HUES6 (cell line): ENCODE measurements around the gene PRM1.

Experiments
- H3K27ac ChIP-seq: 2 replicates; pipeline ENCODE4 v1.7.0; 2013; ENCODE audit warnings: low read depth, mild to moderate bottlenecking, low read length, inconsistent platforms
- H3K27me3 ChIP-seq: 2 replicates; pipeline ENCODE4 v1.6.1; 2013; ENCODE audit warnings: low read length; ENCODE audit not compliant: control insufficient read depth, insufficient read depth
- H3K36me3 ChIP-seq: 2 replicates; pipeline ENCODE4 v1.6.1; 2013; ENCODE audit warnings: low read length; ENCODE audit not compliant: control insufficient read depth, insufficient read depth
- H3K4me1 ChIP-seq: 2 replicates; pipeline ENCODE4 v1.6.1; 2013; ENCODE audit warnings: low read length; ENCODE audit not compliant: control insufficient read depth, insufficient read depth
- H3K4me3 ChIP-seq: 2 replicates; pipeline ENCODE4 v1.5.1; 2013; ENCODE audit warnings: low read depth, low read length
- H3K9ac ChIP-seq: one replicate; pipeline ENCODE4 v1.6.1; 2013; ENCODE audit warnings: mild to moderate bottlenecking, low read length
- H3K9me3 ChIP-seq: 2 replicates; pipeline ENCODE4 v1.6.1; 2013; ENCODE audit warnings: low read depth, low read length; ENCODE audit not compliant: control insufficient read depth, insufficient read depth

Gene PRM1

DNA sequence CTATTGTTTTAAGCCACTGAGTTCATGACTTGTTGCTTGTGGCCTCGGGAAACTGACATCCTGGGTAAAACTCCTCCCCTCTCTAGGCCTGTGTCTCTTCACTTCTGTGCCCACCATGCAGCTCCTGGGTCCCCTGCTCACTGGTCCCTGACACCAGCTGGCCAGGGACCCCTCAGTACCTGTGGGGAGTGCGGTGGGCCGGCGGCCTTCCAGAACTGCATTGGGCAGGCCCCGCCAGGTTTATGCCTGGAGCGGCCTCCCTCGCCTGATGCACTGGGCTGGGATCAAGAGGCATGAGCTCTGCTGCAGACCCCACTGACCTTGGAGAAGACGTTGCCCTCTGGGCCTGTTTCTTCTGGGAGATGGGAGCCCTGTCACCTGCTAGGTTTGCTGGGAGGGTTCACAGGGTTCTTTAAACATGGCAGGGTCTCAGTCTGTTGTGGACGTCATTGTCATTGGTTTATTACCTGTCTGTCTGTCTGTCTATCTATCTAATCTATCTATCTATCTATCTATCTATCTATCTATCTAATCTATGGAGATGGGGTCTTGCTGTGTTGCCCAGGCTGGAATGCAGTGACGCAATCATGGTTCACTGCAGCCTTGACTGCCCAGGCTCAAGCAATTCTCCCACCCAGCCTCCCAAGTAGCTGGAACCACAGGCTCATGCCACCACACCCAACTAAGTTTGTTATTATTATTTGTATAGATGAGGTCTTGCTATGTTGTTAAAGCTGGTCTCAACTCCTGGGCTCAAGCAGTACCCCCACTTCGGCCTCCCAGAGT is 42.6 kb upstream of the PRM1 start:
- H3K27ac ChIP-seq, result no peak overlapping the region
- no peak overlapping the region for H3K4me3 ChIP-seq
- H3K9ac ChIP-seq, result no peak overlapping the region
- no peaks in the 10 kb centered on the region for H3K36me3 ChIP-seq
- H3K27me3 ChIP-seq, result no peaks in the 10 kb centered on the region
- H3K4me1 ChIP-seq, result peaks cover 19% of the 10 kb centered on the region
- no peaks in the 10 kb centered on the region; the same call in 1 of the 2 replicates for H3K9me3 ChIP-seq

DNA sequence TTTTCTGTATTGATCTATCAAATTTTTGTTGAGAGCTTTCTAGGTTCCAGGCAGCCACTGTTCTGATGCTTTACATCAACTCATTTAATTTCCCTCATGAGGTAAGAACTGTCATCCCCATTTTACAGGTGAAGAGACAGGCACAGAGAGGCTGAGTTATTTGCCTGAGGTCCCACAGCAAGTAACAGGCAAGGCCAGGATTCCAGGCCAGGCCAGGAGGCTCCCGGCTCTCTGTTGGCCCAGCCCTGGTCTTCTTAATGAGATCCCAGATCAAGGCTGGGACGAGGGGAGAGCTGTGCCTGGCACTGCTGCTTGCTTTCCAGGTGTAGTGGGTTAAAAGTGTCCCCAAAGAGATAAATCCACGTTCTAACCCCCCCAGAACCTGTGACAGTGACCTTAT is 41.7 kb upstream of the PRM1 start:
- Histone ChIP-seq H3K36me3 (no peaks in the 10 kb centered on the region), H3K4me3 (no peak overlapping the region), H3K27me3 (no peaks in the 10 kb centered on the region), H3K4me1 (peaks cover 13% of the 10 kb centered on the region), H3K9ac (no peak overlapping the region), H3K27ac (no peak overlapping the region), H3K9me3 (no peaks in the 10 kb centered on the region; the same call in 1 of the 2 replicates)

DNA sequence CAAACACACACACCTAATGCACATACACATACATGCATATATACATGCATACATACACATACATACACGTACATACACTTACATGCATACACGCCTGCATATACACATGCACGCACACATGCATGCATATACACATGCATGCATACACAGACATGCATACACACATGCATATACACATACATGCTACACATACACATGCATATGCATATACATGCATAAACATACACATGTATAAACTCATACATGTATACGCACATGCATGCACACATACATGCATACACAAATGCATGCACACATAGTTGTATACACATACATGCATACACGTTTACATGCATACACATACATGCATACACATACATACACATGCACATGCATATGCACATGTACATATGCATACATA is 40.5 kb upstream of the PRM1 start:
- no peak overlapping the region for H3K9ac ChIP-seq
- H3K4me3 ChIP-seq, result no peak overlapping the region
- H3K9me3 ChIP-seq, result no peaks in the 10 kb centered on the region
- peaks cover 8% of the 10 kb centered on the region for H3K4me1 ChIP-seq
- no peaks in the 10 kb centered on the region for H3K36me3 ChIP-seq
- no peak overlapping the region for H3K27ac ChIP-seq
- no peaks in the 10 kb centered on the region for H3K27me3 ChIP-seq

DNA sequence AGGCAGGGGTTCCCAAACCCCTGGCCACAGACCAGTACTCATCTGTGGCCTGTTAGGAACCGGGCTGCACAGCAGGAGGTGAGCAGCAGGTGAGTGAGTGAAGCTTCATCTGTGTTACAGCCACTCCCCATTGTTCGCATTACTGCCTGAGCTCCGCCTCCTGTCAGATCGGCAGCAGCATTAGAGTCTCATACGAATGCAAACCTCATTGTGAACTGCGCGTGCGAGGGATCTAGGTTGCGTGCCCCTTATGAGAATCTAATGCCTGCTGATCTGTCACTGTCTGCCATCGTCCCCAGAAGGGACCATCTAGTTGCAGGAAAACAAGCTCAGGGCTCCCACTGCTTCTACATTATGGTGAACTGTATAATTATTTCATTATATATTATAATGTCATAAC is 39.0 kb upstream of the PRM1 start:
- no peaks in the 10 kb centered on the region for H3K27me3 ChIP-seq
- no peaks in the 10 kb centered on the region for H3K36me3 ChIP-seq
- no peak overlapping the region for H3K9ac ChIP-seq
- peaks cover 15% of the 10 kb centered on the region for H3K4me1 ChIP-seq
- no peaks in the 10 kb centered on the region for H3K9me3 ChIP-seq
- H3K27ac ChIP-seq, result no peak overlapping the region
- no peak overlapping the region for H3K4me3 ChIP-seq

DNA sequence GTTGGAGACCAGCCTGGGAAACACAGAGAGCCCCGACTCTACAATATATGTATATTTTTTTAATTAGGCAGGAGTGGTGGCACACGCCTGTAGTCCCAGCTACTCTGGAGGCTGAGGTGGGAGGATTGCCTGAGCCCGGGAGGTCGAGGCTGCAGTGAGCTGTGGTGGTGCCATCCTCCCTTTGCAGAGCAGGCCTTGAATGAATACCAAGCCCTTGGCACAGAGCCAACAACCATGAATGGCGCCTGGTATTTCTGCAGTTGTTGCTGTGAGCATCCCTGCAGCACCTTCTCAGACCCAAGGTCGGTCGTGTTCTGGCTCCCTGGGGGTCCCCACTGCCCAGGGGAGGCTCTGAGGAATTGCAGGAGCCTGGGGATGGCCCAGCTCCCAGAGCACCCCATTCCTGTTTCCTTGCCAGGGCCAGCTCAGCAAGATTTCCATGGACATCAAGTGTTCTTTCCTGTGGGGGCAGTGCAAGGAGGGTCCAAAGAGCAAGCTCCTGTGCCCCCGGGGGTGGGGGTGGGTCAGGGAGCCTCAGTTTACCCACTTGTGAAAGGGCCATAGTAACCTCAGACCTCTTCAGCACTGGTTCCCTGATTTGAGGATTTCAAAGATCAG is 38.5 kb upstream of the PRM1 start:
- H3K36me3 ChIP-seq, result no peaks in the 10 kb centered on the region
- H3K27ac ChIP-seq, result no peak overlapping the region
- H3K9me3 ChIP-seq, result no peaks in the 10 kb centered on the region
- H3K9ac ChIP-seq, result no peak overlapping the region
- H3K27me3 ChIP-seq, result no peaks in the 10 kb centered on the region
- H3K4me3 ChIP-seq, result no peak overlapping the region
- H3K4me1 ChIP-seq, result peaks cover 20% of the 10 kb centered on the region

DNA sequence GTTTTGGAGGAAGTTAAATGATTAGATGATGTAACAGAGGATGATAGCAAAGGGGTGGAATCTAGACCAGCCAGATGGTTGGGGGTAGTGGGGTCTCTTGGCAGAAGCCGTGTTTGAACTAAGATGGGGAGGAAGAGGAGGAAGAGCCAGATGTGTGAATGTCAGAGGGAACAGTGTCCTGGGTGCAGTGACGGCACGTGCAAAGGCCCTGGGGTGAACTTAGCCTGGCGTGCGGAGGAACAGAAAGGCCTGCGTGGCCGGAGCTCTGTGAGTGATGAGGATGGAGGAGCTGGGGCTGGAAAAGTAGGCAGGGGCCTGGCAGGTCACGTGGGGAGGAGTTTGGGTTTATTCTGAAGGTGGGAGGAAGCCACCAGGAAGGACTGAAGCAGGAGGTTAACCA is 37.7 kb upstream of the PRM1 start:
- H3K9ac ChIP-seq, result no peak overlapping the region
- H3K36me3 ChIP-seq, result no peaks in the 10 kb centered on the region
- H3K4me1 ChIP-seq, result peaks cover 29% of the 10 kb centered on the region
- no peaks in the 10 kb centered on the region for H3K27me3 ChIP-seq
- H3K9me3 ChIP-seq, result no peaks in the 10 kb centered on the region
- no peak overlapping the region for H3K4me3 ChIP-seq
- H3K27ac ChIP-seq, result no peak overlapping the region

DNA sequence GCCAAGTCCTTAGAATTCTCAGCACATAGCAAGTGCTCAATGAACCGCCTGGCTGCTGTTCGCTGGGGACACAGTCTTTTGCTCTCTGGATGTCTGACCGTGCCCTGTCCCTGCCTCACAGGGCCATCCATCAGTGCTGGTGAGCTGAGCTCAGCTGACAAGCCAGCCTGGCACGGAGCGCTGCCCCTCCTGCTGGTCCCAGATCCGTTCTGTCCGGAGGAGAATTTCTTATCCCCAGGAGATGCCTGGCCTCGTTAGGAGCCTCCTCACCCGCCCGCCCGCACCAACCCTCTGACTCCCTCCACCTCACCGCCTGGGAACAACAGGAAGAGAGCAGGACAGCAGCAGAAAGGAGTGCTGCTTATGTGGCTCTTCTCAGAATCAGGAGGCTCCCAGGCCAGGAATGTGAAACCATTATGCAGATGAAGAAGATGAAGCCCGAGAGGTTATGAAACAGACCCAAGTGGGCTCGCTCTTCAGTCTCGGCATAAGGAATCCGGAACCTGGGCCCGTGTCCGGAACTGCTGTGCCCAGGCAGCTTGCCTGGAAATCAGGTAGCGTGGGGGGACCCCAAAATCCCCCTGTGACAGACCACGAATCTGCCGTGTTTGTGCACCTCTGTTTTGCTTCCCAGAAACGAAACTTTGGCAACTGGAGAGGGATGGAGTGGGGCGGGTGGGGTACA is 35.3 kb upstream of the PRM1 start:
- Histone ChIP-seq H3K9ac (peak overlapping the region; percentile 90), H3K27me3 (no peaks in the 10 kb centered on the region), H3K4me1 (peaks cover 48% of the 10 kb centered on the region), H3K4me3 (peak overlapping the region; percentile 35; the same call in 1 of the 2 replicates), H3K36me3 (no peaks in the 10 kb centered on the region), H3K27ac (peak overlapping the region; percentile 57; the same call in 1 of the 2 replicates), H3K9me3 (no peaks in the 10 kb centered on the region)

DNA sequence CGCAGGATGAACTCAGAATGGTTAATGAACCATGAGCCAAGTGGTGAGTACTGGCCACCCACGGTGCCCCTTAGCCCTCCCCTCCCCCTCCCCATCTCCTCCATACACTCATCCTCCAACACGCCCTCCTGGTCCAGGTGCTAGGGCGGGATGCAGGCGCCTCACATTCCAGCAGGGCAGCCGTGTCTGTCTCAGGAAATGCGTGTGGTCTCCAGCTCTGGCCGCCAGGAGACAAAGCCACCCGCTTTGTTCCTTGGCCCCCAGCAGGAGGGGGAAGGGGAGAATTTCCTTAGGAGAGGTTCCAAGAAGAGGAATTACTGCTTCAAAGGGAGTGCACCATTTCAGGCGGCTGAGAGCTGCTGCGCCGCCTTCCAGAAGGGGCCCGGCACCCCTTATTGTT is 34.4 kb upstream of the PRM1 start:
- Histone ChIP-seq H3K27ac (peak overlapping the region; percentile 78), H3K9me3 (no peaks in the 10 kb centered on the region), H3K9ac (peak overlapping the region; percentile 90), H3K4me1 (peaks cover 51% of the 10 kb centered on the region), H3K27me3 (no peaks in the 10 kb centered on the region), H3K36me3 (no peaks in the 10 kb centered on the region), H3K4me3 (peak overlapping the region; percentile 35; the same call in 1 of the 2 replicates)

DNA sequence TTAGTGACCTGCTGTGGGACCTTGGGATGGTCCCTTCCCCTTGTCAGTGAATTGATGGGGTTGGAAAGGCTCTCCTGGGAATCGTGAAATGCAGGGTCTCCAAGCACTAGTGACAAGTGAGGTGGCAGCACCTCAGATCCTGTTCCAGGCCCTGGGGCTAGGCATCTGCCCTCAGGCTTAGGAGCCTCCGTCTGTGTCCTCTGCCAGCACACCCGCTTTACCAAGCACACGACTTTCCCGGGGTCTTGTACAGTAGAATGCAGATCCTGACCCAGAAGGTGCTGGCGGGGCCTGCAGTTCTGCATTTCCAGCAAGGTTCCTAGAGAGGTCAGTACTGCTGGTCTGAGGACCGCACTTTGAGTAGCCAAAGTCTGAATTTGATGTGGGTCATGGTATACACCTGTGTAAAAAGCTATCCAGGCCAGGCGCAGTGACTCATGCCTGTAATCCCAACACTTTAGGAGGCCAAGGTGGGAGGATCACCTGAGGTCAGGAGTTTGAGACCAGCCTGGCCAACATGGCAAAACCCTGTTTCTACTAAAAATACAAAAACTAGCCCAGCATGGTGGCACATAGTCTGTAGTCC is 33.3 kb upstream of the PRM1 start:
- no peak overlapping the region for H3K4me3 ChIP-seq
- H3K27ac ChIP-seq, result peak overlapping the region; percentile 78; the same call in 1 of the 2 replicates
- no peaks in the 10 kb centered on the region for H3K9me3 ChIP-seq
- H3K9ac ChIP-seq, result peak overlapping the region; percentile 69
- H3K36me3 ChIP-seq, result no peaks in the 10 kb centered on the region
- H3K4me1 ChIP-seq, result peaks cover 54% of the 10 kb centered on the region
- no peaks in the 10 kb centered on the region for H3K27me3 ChIP-seq

DNA sequence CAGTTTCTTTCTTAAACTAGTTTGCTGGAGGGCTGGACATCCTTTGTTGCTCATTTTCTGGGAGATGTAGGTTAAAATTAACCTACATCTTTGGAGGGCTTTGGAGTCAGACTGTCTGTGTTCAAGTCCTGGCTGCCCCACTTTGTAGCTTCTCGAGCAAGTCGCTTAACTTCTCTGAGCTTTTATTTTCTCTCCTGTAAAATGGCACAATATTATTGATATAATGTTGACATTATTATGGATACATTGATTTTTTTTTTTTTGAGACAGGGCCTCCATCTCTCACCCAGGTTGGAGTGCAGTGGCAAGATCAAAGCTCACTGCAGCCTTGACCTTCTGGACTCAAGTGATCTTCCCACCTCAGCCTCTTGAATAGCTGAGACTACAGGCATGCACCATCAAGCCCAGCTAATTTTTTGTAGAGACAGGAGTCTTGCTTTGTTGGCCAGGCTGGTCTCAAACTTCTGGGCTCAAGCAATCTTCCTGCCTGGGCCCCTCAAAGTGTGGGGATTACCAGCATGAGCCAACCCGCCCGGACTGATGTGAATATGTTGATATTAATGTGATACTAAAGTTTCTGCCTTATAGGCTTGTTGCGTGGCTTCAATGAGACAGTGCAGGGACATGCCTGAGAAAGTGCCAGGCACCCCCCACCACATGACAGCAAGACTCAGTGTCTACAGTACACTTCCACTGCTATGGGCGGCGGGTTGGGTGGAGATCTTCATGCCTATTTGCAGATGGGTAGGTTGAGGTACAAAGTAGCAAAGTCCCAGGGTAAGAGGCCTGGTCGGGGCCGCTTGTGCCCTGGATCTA is 32.6 kb upstream of the PRM1 start:
- Histone ChIP-seq H3K4me3 (no peak overlapping the region; the same call in 1 of the 2 replicates), H3K9ac (peak overlapping the region; percentile 69), H3K36me3 (no peaks in the 10 kb centered on the region), H3K27me3 (no peaks in the 10 kb centered on the region), H3K4me1 (peaks cover 57% of the 10 kb centered on the region), H3K27ac (peak overlapping the region; percentile 78; the same call in 1 of the 2 replicates), H3K9me3 (no peaks in the 10 kb centered on the region)
